IPS-18c (cell line): ENCODE measurements around the gene IER5.
A peak's percentile ranks its signal among the peaks of the same experiment; 100 is the strongest.

Experiments used
- H3K4me3 ChIP-seq: 2 replicates; pipeline ENCODE4 v1.7.0; 2013; ENCODE audit warnings: low read depth, mild to moderate bottlenecking, low read length, moderate library complexity; ENCODE audit not compliant: insufficient read depth
- H3K9me3 ChIP-seq: one replicate; pipeline ENCODE4 v1.6.1; 2013; ENCODE audit warnings: mild to moderate bottlenecking, low read length, moderate library complexity; ENCODE audit not compliant: control insufficient read depth, insufficient read depth

IER5 gene

GRCh38 chr1:181091309-181092040 is 3.0 kb downstream of the IER5 start:
- H3K9me3 ChIP-seq = peaks cover 3% of the 10 kb centered on the region
- H3K4me3 ChIP-seq = no peak overlapping the region

GRCh38 chr1:181092056-181092455 is 3.6 kb downstream of the IER5 start:
- Histone ChIP-seq H3K4me3 (no peak overlapping the region), H3K9me3 (peaks cover 3% of the 10 kb centered on the region)

- H3K9me3 ChIP-seq = peaks cover 3% of the 10 kb centered on the region
- no peak overlapping the region for H3K4me3 ChIP-seq
These were observed 4.5 kb downstream of the IER5 start for GRCh38 chr1:181092883-181093458.

- H3K4me3 ChIP-seq = no peak overlapping the region
- H3K9me3 ChIP-seq = peaks cover under 1% of the 10 kb centered on the region
These were observed 6.1 kb downstream of the IER5 start for GRCh38 chr1:181094416-181095212.

- no peak overlapping the region for H3K4me3 ChIP-seq
- H3K9me3 ChIP-seq = no peaks in the 10 kb centered on the region
These were observed 6.8 kb downstream of the IER5 start for GRCh38 chr1:181095260-181095659.

GRCh38 chr1:181095763-181096184 is 7.3 kb downstream of the IER5 start:
- Histone ChIP-seq H3K9me3 (no peaks in the 10 kb centered on the region), H3K4me3 (no peak overlapping the region)

- Histone ChIP-seq H3K4me3 (no peak overlapping the region), H3K9me3 (no peaks in the 10 kb centered on the region)
These were observed 8.7 kb downstream of the IER5 start for GRCh38 chr1:181097242-181097641.

- H3K9me3 ChIP-seq = no peaks in the 10 kb centered on the region
- H3K4me3 ChIP-seq = no peak overlapping the region
These were observed 10.9 kb downstream of the IER5 start for GRCh38 chr1:181099152-181100014.

GRCh38 chr1:181100015-181100905 is 11.8 kb downstream of the IER5 start:
- Histone ChIP-seq H3K9me3 (no peaks in the 10 kb centered on the region), H3K4me3 (no peak overlapping the region)

GRCh38 chr1:181100934-181101333 is 12.4 kb downstream of the IER5 start:
- Histone ChIP-seq H3K4me3 (no peak overlapping the region), H3K9me3 (no peaks in the 10 kb centered on the region)

- H3K9me3 ChIP-seq = no peaks in the 10 kb centered on the region
- H3K4me3 ChIP-seq = peak overlapping the region; percentile 44; the same call in 1 of the 2 replicates
These were observed 13.2 kb downstream of the IER5 start for GRCh38 chr1:181101581-181102226.

GRCh38 chr1:181102841-181103240 is 14.3 kb downstream of the IER5 start:
- Histone ChIP-seq H3K4me3 (no peak overlapping the region), H3K9me3 (no peaks in the 10 kb centered on the region)

- Histone ChIP-seq H3K9me3 (no peaks in the 10 kb centered on the region), H3K4me3 (no peak overlapping the region)
These were observed 14.9 kb downstream of the IER5 start for GRCh38 chr1:181103399-181103798.

GRCh38 chr1:181104042-181104789 is 15.7 kb downstream of the IER5 start:
- Histone ChIP-seq H3K9me3 (no peaks in the 10 kb centered on the region), H3K4me3 (peak overlapping the region; percentile 57)

GRCh38 chr1:181104790-181105133 is 16.3 kb downstream of the IER5 start:
- Histone ChIP-seq H3K9me3 (no peaks in the 10 kb centered on the region), H3K4me3 (peak overlapping the region; percentile 57)
